Measurements from ENCODE around the gene PLEKHG4B.
"Not testable (repeated sequence)": the region's sequence is repeated elsewhere in the genome, so short reads cannot be mapped to it uniquely, and the experiment has no call there.

PLEKHG4B gene

DNA sequence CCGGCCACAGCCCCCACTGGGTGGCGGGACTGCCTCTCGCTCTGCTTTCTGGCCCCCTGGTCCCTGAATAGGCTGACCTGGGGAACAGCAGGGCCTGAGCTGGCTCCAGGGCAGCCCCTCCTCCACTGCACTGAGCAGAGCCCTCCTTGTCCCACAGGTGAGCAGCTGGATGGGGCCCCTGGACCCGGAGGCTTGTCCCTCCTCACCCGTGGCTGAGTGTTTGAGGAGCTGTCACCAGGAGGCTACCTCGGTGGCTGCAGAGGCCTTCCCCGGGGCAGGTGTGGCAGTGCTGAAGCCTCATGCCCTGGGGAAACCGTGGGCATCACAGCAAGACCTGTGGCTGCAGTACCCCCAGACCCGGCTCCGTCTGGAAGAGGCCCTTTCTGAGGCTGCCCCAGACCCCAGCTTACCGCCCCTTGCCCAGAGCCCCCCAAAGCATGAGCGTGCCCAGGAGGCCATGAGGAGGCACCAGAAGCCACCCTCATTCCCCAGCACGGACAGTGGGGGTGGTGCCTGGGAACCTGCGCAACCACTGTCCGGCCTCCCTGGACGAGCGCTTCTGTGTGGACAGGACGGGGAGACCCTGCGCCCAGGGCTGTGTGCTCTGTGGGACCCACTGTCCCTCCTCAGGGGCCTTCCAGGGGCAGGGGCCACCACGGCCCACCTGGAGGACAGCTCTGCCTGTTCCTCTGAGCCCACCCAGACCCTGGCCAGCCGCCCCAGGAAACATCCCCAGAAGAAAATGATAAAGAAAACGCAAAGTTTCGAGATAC is 70.8 kb downstream of the PLEKHG4B start:
- no peak overlapping the region for H3K27ac ChIP-seq
- TF ChIP-seq ZFX (IDR thresholded peaks at IDR 0.05), result no peak
- TF ChIP-seq, protein P1, sequence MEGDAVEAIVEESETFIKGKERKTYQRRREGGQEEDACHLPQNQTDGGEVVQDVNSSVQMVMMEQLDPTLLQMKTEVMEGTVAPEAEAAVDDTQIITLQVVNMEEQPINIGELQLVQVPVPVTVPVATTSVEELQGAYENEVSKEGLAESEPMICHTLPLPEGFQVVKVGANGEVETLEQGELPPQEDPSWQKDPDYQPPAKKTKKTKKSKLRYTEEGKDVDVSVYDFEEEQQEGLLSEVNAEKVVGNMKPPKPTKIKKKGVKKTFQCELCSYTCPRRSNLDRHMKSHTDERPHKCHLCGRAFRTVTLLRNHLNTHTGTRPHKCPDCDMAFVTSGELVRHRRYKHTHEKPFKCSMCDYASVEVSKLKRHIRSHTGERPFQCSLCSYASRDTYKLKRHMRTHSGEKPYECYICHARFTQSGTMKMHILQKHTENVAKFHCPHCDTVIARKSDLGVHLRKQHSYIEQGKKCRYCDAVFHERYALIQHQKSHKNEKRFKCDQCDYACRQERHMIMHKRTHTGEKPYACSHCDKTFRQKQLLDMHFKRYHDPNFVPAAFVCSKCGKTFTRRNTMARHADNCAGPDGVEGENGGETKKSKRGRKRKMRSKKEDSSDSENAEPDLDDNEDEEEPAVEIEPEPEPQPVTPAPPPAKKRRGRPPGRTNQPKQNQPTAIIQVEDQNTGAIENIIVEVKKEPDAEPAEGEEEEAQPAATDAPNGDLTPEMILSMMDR (conservative IDR thresholded peaks at IDR 0.05), result no peak

DNA sequence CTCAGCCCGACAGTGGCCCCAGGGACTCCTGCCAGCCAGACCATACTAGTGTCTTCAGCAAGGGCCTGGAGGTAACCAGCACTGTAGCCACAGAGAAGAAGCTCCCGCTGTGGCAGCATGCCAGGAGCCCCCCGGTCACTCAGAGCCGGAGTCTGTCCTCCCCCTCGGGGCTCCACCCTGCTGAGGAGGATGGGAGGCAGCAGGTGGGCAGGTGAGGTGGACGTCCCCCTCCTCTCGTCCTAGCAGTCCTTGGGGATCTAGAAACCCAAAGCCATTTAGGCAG is 71.3 kb downstream of the PLEKHG4B start:
- no peak for TF ChIP-seq ZFX (IDR thresholded peaks at IDR 0.05)
- TF ChIP-seq, protein P1 (conservative IDR thresholded peaks at IDR 0.05), result no peak
- no peak overlapping the region for H3K27ac ChIP-seq

DNA sequence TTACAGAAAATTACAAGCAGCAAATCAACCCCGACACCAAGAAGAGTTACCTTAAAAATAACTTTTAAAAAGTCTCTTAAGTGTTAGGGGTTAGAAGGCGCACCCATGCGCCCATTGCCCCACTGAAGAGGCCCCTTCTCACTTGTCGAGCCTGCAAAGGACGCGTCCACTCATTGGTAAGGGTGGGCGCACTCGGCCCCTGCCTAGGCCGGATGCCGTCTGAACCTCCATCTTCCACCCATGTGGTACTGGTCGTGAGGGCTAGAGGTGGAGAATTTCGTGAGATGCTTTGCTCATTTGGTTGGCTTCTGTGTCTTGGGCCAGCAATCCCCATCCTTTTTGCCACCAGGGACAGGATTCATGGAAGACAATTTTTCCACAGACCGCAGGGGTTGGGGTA is 71.9 kb downstream of the PLEKHG4B start:
- TF ChIP-seq, protein P1 (conservative IDR thresholded peaks at IDR 0.05), result no peak
- TF ChIP-seq ZFX (IDR thresholded peaks at IDR 0.05), result no peak

DNA sequence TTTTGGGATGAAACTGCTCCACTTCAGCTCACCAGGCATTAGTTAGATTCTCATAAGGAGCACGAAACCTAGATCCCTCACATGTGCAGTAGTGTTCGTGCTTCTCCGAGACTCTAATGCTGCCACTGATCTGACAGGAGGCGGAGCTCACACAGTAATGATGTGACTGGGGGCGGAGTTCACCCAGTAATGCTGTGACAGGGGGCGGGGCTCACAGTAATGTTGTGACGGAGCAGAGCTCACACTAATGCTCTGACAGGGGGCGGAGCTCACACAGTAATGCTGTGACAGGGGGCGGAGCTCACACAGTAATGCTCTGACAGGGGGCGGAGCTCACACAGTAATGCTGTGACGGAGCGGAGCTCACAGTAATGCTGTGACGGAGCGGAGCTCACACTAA is 72.3 kb downstream of the PLEKHG4B start:
- no peak overlapping the region for H3K27ac ChIP-seq
- TF ChIP-seq, protein P1 (conservative IDR thresholded peaks at IDR 0.05), result no peak
- no peak for TF ChIP-seq ZFX (IDR thresholded peaks at IDR 0.05)

More for the DNA sequence above, 71.9 kb downstream of the PLEKHG4B start:
- H3K27ac ChIP-seq, result no peak overlapping the region

DNA sequence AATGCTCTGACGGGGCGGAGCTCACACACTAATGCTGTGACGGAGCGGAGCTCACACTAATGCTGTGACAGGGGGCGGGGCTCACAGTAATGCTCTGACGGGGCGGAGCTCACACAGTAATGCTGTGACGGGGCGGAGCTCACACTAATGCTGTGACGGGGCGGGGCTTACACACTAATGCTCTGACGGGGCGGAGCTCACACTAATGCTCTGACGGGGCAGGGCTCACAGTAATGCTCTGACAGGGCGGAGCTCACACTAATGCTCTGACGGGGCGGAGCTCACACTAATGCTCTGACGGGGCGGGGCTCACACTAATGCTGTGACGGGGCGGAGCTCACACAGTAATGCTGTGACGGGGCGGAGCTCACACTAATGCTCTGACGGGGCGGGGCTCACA is 72.8 kb downstream of the PLEKHG4B start:
- H3K27ac ChIP-seq, result not testable (repeated sequence)

DNA sequence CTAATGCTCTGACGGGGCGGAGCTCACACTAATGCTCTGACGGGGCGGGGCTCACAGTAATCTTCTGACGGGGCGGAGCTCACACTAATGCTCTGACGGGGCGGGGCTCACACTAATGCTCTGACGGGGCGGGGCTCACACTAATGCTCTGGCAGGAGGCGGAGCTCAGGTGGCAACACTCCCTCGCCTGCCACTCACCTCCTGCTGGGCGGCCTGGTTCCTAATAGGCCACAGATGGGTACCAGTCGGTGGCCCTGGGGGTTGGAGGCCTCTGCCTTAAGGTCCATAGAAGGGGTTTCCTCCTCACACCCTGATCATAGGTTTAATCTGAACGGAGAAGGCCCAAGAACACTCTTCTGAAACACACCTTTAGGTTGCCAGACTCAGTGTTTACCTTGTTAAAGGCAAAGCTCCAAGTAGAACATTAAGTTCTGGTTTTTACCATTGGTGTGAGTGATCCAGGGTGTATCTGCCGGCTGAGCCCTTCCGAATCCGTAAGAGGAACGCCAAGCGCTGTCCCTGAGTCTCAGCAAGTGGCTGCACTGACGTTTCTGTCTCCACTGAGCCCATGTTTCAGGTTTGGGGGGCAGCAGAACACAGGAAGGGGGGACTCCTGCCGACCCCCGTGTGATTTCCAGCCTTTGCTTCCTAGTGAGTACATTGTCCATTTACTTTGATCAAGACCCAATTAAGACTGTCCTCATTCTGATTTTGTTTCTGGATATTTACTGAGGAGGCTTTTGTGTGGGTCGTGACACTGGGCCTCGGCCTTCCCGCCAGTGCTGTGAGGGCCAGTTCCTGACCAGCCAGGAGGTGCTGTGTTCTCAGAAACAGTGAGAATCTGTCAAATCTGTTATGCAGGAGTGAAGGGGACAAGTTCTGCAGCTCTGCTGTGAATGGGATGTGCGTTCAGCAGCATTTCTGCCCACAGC is 74.7 kb downstream of the PLEKHG4B start:
- TF ChIP-seq, protein P1 (conservative IDR thresholded peaks at IDR 0.05), result no peak
- no peak for TF ChIP-seq ZFX (IDR thresholded peaks at IDR 0.05)
- H3K27ac ChIP-seq, result peak overlapping the region; percentile 44

DNA sequence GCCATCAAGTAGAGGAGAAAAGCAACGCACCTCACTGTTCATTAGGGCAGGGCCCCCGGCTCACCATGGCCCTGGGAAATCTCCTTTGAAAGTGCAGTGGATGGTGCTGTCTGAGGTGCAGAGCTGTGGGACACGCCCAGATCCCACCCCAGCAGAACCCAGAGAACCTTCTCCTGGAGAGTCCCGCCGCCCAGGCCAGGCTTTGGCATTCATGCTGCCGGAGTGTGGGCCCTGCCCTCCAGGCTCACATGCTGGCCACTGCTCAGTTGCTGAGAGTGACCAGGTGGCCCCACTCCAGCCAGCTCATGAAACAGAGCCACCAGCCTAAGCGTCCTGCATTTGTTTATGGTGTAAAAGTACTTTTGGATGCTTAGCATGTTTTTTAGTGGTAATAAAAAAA is 75.5 kb downstream of the PLEKHG4B start:
- TF ChIP-seq, protein P1 (conservative IDR thresholded peaks at IDR 0.05), result no peak
- no peak for TF ChIP-seq ZFX (IDR thresholded peaks at IDR 0.05)
- H3K27ac ChIP-seq, result peak overlapping the region; percentile 44; the same call in 1 of the 2 replicates
